ENCODE results near the gene SH3BGR.

The SH3BGR gene

GRCh38 chr21:39456665-39457064 lies 4.9 kb downstream of the SH3BGR start:
- no peak overlapping the region for H3K4me3 ChIP-seq (ENCODE audit: insufficient read depth, low read depth, low read length)
- WGBS, 2 experiments, result 90 to 95% methylated on average over 2 of the region's 3 CpGs
- H3K36me3 ChIP-seq (ENCODE audit: control insufficient read depth, insufficient read depth, low read length), result no peaks in the 10 kb centered on the region
- H3K9me3 ChIP-seq (ENCODE audit: control insufficient read depth, low read length), result no peaks in the 10 kb centered on the region
- no peak overlapping the region for H3K27ac ChIP-seq (ENCODE audit: insufficient read depth, low read depth, low read length, poor library complexity, severe bottlenecking)
- peaks cover 14% of the 10 kb centered on the region for H3K4me1 ChIP-seq (ENCODE audit: control insufficient read depth, insufficient read depth, low read length)
- no peaks in the 10 kb centered on the region for H3K27me3 ChIP-seq (ENCODE audit: control insufficient read depth, insufficient read depth, low read length, poor library complexity, severe bottlenecking)

- H3K27me3 ChIP-seq (ENCODE audit: control insufficient read depth, insufficient read depth, low read length, poor library complexity, severe bottlenecking), result no peaks in the 10 kb centered on the region
- no peak overlapping the region for H3K4me3 ChIP-seq (ENCODE audit: insufficient read depth, low read depth, low read length)
- H3K36me3 ChIP-seq (ENCODE audit: control insufficient read depth, insufficient read depth, low read length), result no peaks in the 10 kb centered on the region
- H3K4me1 ChIP-seq (ENCODE audit: control insufficient read depth, insufficient read depth, low read length), result no peaks in the 10 kb centered on the region
- H3K9me3 ChIP-seq (ENCODE audit: control insufficient read depth, low read length), result no peaks in the 10 kb centered on the region
- 94 to 96% methylated on average over 3 of the region's 3 CpGs for WGBS, 2 experiments
- no peak overlapping the region for H3K27ac ChIP-seq (ENCODE audit: insufficient read depth, low read depth, low read length, poor library complexity, severe bottlenecking)
These were observed 9.6 kb downstream of the SH3BGR start for GRCh38 chr21:39461419-39461818.

GRCh38 chr21:39463308-39463707 lies 11.5 kb downstream of the SH3BGR start:
- WGBS, 2 experiments, result 87 to 99% methylated on average over 3 of the region's 3 CpGs
- H3K4me1 ChIP-seq (ENCODE audit: control insufficient read depth, insufficient read depth, low read length), result no peaks in the 10 kb centered on the region

GRCh38 chr21:39466584-39466983 lies 14.8 kb downstream of the SH3BGR start:
- no peaks in the 10 kb centered on the region for H3K27me3 ChIP-seq (ENCODE audit: control insufficient read depth, insufficient read depth, low read length, poor library complexity, severe bottlenecking)
- no peak overlapping the region for H3K4me3 ChIP-seq (ENCODE audit: insufficient read depth, low read depth, low read length)
- H3K9me3 ChIP-seq (ENCODE audit: control insufficient read depth, low read length), result no peaks in the 10 kb centered on the region
- H3K27ac ChIP-seq (ENCODE audit: insufficient read depth, low read depth, low read length, poor library complexity, severe bottlenecking), result no peak overlapping the region
- H3K36me3 ChIP-seq (ENCODE audit: control insufficient read depth, insufficient read depth, low read length), result no peaks in the 10 kb centered on the region
- H3K4me1 ChIP-seq (ENCODE audit: control insufficient read depth, insufficient read depth, low read length), result no peaks in the 10 kb centered on the region

More at GRCh38 chr21:39463308-39463707, 11.5 kb downstream of the SH3BGR start:
- Histone ChIP-seq H3K4me3 (ENCODE audit: insufficient read depth, low read depth, low read length) (no peak overlapping the region), H3K36me3 (ENCODE audit: control insufficient read depth, insufficient read depth, low read length) (no peaks in the 10 kb centered on the region), H3K27ac (ENCODE audit: insufficient read depth, low read depth, low read length, poor library complexity, severe bottlenecking) (no peak overlapping the region), H3K9me3 (ENCODE audit: control insufficient read depth, low read length) (no peaks in the 10 kb centered on the region), H3K27me3 (ENCODE audit: control insufficient read depth, insufficient read depth, low read length, poor library complexity, severe bottlenecking) (no peaks in the 10 kb centered on the region)

GRCh38 chr21:39467746-39468145 lies 16.0 kb downstream of the SH3BGR start:
- Histone ChIP-seq H3K27me3 (ENCODE audit: control insufficient read depth, insufficient read depth, low read length, poor library complexity, severe bottlenecking) (no peaks in the 10 kb centered on the region), H3K4me1 (ENCODE audit: control insufficient read depth, insufficient read depth, low read length) (no peaks in the 10 kb centered on the region), H3K36me3 (ENCODE audit: control insufficient read depth, insufficient read depth, low read length) (no peaks in the 10 kb centered on the region), H3K27ac (ENCODE audit: insufficient read depth, low read depth, low read length, poor library complexity, severe bottlenecking) (no peak overlapping the region), H3K9me3 (ENCODE audit: control insufficient read depth, low read length) (no peaks in the 10 kb centered on the region), H3K4me3 (ENCODE audit: insufficient read depth, low read depth, low read length) (no peak overlapping the region)
- WGBS, 2 experiments, result 89 to 92% methylated on average over 3 of the region's 3 CpGs

- Histone ChIP-seq H3K36me3 (ENCODE audit: control insufficient read depth, insufficient read depth, low read length) (no peaks in the 10 kb centered on the region), H3K27me3 (ENCODE audit: control insufficient read depth, insufficient read depth, low read length, poor library complexity, severe bottlenecking) (no peaks in the 10 kb centered on the region), H3K27ac (ENCODE audit: insufficient read depth, low read depth, low read length, poor library complexity, severe bottlenecking) (no peak overlapping the region), H3K4me3 (ENCODE audit: insufficient read depth, low read depth, low read length) (no peak overlapping the region), H3K4me1 (ENCODE audit: control insufficient read depth, insufficient read depth, low read length) (no peaks in the 10 kb centered on the region), H3K9me3 (ENCODE audit: control insufficient read depth, low read length) (no peaks in the 10 kb centered on the region)
- WGBS, 2 experiments, result 83 to 93% methylated on average over 1 of the region's 1 CpG
These were observed 16.8 kb downstream of the SH3BGR start for GRCh38 chr21:39468559-39468958.

- H3K27me3 ChIP-seq (ENCODE audit: control insufficient read depth, insufficient read depth, low read length, poor library complexity, severe bottlenecking), result no peaks in the 10 kb centered on the region
- WGBS, 2 experiments, result 93 to 100% methylated on average over 1 to 2 of the region's 3 CpGs
These were observed 19.8 kb downstream of the SH3BGR start for GRCh38 chr21:39471598-39471997.

GRCh38 chr21:39472786-39473185 lies 21.0 kb downstream of the SH3BGR start:
- H3K4me1 ChIP-seq (ENCODE audit: control insufficient read depth, insufficient read depth, low read length), result no peaks in the 10 kb centered on the region
- 94 to 96% methylated on average over 4 of the region's 4 CpGs for WGBS, 2 experiments
- H3K9me3 ChIP-seq (ENCODE audit: control insufficient read depth, low read length), result no peaks in the 10 kb centered on the region
- H3K4me3 ChIP-seq (ENCODE audit: insufficient read depth, low read depth, low read length), result no peak overlapping the region
- no peak overlapping the region for H3K27ac ChIP-seq (ENCODE audit: insufficient read depth, low read depth, low read length, poor library complexity, severe bottlenecking)
- H3K36me3 ChIP-seq (ENCODE audit: control insufficient read depth, insufficient read depth, low read length), result no peaks in the 10 kb centered on the region
- no peaks in the 10 kb centered on the region for H3K27me3 ChIP-seq (ENCODE audit: control insufficient read depth, insufficient read depth, low read length, poor library complexity, severe bottlenecking)

More at GRCh38 chr21:39471598-39471997, 19.8 kb downstream of the SH3BGR start:
- Histone ChIP-seq H3K36me3 (ENCODE audit: control insufficient read depth, insufficient read depth, low read length) (no peaks in the 10 kb centered on the region), H3K9me3 (ENCODE audit: control insufficient read depth, low read length) (no peaks in the 10 kb centered on the region), H3K4me1 (ENCODE audit: control insufficient read depth, insufficient read depth, low read length) (no peaks in the 10 kb centered on the region), H3K4me3 (ENCODE audit: insufficient read depth, low read depth, low read length) (no peak overlapping the region), H3K27ac (ENCODE audit: insufficient read depth, low read depth, low read length, poor library complexity, severe bottlenecking) (no peak overlapping the region)

- 89 to 91% methylated on average over 2 of the region's 2 CpGs for WGBS, 2 experiments
- no peaks in the 10 kb centered on the region for H3K9me3 ChIP-seq (ENCODE audit: control insufficient read depth, low read length)
- no peaks in the 10 kb centered on the region for H3K4me1 ChIP-seq (ENCODE audit: control insufficient read depth, insufficient read depth, low read length)
- H3K27me3 ChIP-seq (ENCODE audit: control insufficient read depth, insufficient read depth, low read length, poor library complexity, severe bottlenecking), result no peaks in the 10 kb centered on the region
- H3K4me3 ChIP-seq (ENCODE audit: insufficient read depth, low read depth, low read length), result no peak overlapping the region
- H3K27ac ChIP-seq (ENCODE audit: insufficient read depth, low read depth, low read length, poor library complexity, severe bottlenecking), result no peak overlapping the region
- H3K36me3 ChIP-seq (ENCODE audit: control insufficient read depth, insufficient read depth, low read length), result no peaks in the 10 kb centered on the region
These were observed 22.8 kb downstream of the SH3BGR start for GRCh38 chr21:39474611-39475010.

GRCh38 chr21:39479164-39479813 lies 27.5 kb downstream of the SH3BGR start:
- H3K36me3 ChIP-seq (ENCODE audit: control insufficient read depth, insufficient read depth, low read length), result no peaks in the 10 kb centered on the region
- H3K27me3 ChIP-seq (ENCODE audit: control insufficient read depth, insufficient read depth, low read length, poor library complexity, severe bottlenecking), result no peaks in the 10 kb centered on the region
- no peaks in the 10 kb centered on the region for H3K9me3 ChIP-seq (ENCODE audit: control insufficient read depth, low read length)
- WGBS, 2 experiments, result 93 to 96% methylated on average over 4 of the region's 4 CpGs
- H3K27ac ChIP-seq (ENCODE audit: insufficient read depth, low read depth, low read length, poor library complexity, severe bottlenecking), result no peak overlapping the region
- H3K4me1 ChIP-seq (ENCODE audit: control insufficient read depth, insufficient read depth, low read length), result peaks cover 12% of the 10 kb centered on the region
- H3K4me3 ChIP-seq (ENCODE audit: insufficient read depth, low read depth, low read length), result no peak overlapping the region

- H3K27ac ChIP-seq (ENCODE audit: insufficient read depth, low read depth, low read length, poor library complexity, severe bottlenecking), result no peak overlapping the region
- peaks cover 12% of the 10 kb centered on the region for H3K4me1 ChIP-seq (ENCODE audit: control insufficient read depth, insufficient read depth, low read length)
- WGBS, 2 experiments, result 94 to 96% methylated on average over 2 of the region's 2 CpGs
- no peaks in the 10 kb centered on the region for H3K36me3 ChIP-seq (ENCODE audit: control insufficient read depth, insufficient read depth, low read length)
- no peaks in the 10 kb centered on the region for H3K9me3 ChIP-seq (ENCODE audit: control insufficient read depth, low read length)
- no peak overlapping the region for H3K4me3 ChIP-seq (ENCODE audit: insufficient read depth, low read depth, low read length)
- H3K27me3 ChIP-seq (ENCODE audit: control insufficient read depth, insufficient read depth, low read length, poor library complexity, severe bottlenecking), result no peaks in the 10 kb centered on the region
These were observed 28.0 kb downstream of the SH3BGR start for GRCh38 chr21:39479814-39480182.

Measured in ectodermal cell (in vitro differentiated cells).